ENCODE measurements around the gene FAM25G.

DNA sequence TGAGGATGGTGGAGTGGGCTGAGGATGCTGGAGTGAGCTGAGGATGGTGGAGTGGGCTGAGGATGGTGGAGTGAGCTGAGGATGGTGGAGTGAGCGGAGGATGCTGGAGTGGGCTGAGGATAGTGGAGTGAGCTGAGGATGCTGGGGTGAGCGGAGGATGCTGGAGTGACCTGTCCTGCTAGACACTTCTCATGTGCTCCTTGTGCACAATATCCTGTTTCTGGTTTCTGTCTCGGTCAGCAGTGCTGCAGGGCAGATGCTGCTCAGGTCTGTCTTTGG, 36.8 kb downstream of the FAM25G start:
- TF ChIP-seq NFATC3 (IDR thresholded peaks at IDR 0.05) (no peak), MEF2A (IDR thresholded peaks at IDR 0.05; ENCODE audit: control insufficient read depth, low read depth, low read length) (no peak), ZNF785 (CRISPR knock-in tag; IDR thresholded peaks at IDR 0.05) (no peak), TCF7L2 (IDR thresholded peaks at IDR 0.05; ENCODE audit: low read depth, low read length) (no peak), ADNP (tag; IDR thresholded peaks at IDR 0.05) (no peak), SMC3 (conservative IDR thresholded peaks at IDR 0.05; ENCODE audit: insufficient read depth, low read depth, low read length) (no peak), EZH2 (IDR thresholded peaks at IDR 0.05; ENCODE audit: borderline replicate concordance, low read depth, low read length) (no peak), TSHZ1 (CRISPR knock-in tag; IDR thresholded peaks at IDR 0.05) (no peak), POLR2A (conservative IDR thresholded peaks at IDR 0.05) (no peak), USF1 (CRISPR knock-in tag; IDR thresholded peaks at IDR 0.05) (no peak), FOXA3 (CRISPR knock-in tag; conservative IDR thresholded peaks at IDR 0.05 in 1 of 2, IDR thresholded peaks at IDR 0.05 in 1 of 2) (no peak), EGR1 (conservative IDR thresholded peaks at IDR 0.05) (no peak)
- TF ChIP-seq, protein P1, sequence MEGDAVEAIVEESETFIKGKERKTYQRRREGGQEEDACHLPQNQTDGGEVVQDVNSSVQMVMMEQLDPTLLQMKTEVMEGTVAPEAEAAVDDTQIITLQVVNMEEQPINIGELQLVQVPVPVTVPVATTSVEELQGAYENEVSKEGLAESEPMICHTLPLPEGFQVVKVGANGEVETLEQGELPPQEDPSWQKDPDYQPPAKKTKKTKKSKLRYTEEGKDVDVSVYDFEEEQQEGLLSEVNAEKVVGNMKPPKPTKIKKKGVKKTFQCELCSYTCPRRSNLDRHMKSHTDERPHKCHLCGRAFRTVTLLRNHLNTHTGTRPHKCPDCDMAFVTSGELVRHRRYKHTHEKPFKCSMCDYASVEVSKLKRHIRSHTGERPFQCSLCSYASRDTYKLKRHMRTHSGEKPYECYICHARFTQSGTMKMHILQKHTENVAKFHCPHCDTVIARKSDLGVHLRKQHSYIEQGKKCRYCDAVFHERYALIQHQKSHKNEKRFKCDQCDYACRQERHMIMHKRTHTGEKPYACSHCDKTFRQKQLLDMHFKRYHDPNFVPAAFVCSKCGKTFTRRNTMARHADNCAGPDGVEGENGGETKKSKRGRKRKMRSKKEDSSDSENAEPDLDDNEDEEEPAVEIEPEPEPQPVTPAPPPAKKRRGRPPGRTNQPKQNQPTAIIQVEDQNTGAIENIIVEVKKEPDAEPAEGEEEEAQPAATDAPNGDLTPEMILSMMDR (IDR thresholded peaks at IDR 0.05 in 2 of 3, conservative IDR thresholded peaks at IDR 0.05 in 1 of 3; ENCODE audit: insufficient read depth in 2 of 3, low read depth in 1 of 3, low read length in 3 of 3): no peak
- TF ChIP-seq, protein P2, sequence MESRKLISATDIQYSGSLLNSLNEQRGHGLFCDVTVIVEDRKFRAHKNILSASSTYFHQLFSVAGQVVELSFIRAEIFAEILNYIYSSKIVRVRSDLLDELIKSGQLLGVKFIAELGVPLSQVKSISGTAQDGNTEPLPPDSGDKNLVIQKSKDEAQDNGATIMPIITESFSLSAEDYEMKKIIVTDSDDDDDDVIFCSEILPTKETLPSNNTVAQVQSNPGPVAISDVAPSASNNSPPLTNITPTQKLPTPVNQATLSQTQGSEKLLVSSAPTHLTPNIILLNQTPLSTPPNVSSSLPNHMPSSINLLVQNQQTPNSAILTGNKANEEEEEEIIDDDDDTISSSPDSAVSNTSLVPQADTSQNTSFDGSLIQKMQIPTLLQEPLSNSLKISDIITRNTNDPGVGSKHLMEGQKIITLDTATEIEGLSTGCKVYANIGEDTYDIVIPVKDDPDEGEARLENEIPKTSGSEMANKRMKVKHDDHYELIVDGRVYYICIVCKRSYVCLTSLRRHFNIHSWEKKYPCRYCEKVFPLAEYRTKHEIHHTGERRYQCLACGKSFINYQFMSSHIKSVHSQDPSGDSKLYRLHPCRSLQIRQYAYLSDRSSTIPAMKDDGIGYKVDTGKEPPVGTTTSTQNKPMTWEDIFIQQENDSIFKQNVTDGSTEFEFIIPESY (CRISPR knock-in tag; IDR thresholded peaks at IDR 0.05): no peak

Data from K562 (cell line).